Coronary artery (tissue), 2 donors: ENCODE results near the gene PDZK1IP1.

ENCODE experiments used
- DNase-seq: peaks from one replicate; pipeline ENCODE4 v3.0.0-alpha.2; 2017; ENCODE audit warnings: low spot score
- H3K27ac ChIP-seq, 2 donors: fragments of 200-600 bp; sonication (generic); one replicate each; pipeline ENCODE4 v1.5.1; 2016 to 2019
- H3K4me3 ChIP-seq: fragments of 200-600 bp; sonication (generic); 2 replicates; pipeline ENCODE4 v1.5.1; 2016; ENCODE audit warnings: mild to moderate bottlenecking, moderate library complexity
- TF ChIP-seq, protein P1 (sequence below): fragments of 200-600 bp; sonication (generic); IDR thresholded peaks from one replicate; pipeline ENCODE4 v1.5.1; 2019; ENCODE audit warnings: antibody characterized with exemption

The PDZK1IP1 gene

GRCh38 chr1:47223174-47223920 is 33.5 kb upstream of the PDZK1IP1 start:
- Histone ChIP-seq H3K27ac (no peak overlapping the region), H3K4me3 (no peak overlapping the region)
- TF ChIP-seq, protein P1, sequence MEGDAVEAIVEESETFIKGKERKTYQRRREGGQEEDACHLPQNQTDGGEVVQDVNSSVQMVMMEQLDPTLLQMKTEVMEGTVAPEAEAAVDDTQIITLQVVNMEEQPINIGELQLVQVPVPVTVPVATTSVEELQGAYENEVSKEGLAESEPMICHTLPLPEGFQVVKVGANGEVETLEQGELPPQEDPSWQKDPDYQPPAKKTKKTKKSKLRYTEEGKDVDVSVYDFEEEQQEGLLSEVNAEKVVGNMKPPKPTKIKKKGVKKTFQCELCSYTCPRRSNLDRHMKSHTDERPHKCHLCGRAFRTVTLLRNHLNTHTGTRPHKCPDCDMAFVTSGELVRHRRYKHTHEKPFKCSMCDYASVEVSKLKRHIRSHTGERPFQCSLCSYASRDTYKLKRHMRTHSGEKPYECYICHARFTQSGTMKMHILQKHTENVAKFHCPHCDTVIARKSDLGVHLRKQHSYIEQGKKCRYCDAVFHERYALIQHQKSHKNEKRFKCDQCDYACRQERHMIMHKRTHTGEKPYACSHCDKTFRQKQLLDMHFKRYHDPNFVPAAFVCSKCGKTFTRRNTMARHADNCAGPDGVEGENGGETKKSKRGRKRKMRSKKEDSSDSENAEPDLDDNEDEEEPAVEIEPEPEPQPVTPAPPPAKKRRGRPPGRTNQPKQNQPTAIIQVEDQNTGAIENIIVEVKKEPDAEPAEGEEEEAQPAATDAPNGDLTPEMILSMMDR: no peak
- DNase-seq: no peak

GRCh38 chr1:47222476-47222875 is 32.6 kb upstream of the PDZK1IP1 start:
- TF ChIP-seq, protein P1: no peak
- H3K4me3 ChIP-seq: no peak overlapping the region
- no peak overlapping the region for H3K27ac ChIP-seq
- no peak for DNase-seq

- no peak overlapping the region for H3K27ac ChIP-seq
- TF ChIP-seq, protein P1: no peak
- no peak for DNase-seq
- H3K4me3 ChIP-seq: no peak overlapping the region
Measured at GRCh38 chr1:47219590-47220220, 29.9 kb upstream of the PDZK1IP1 start.

- Histone ChIP-seq H3K27ac (no peak overlapping the region), H3K4me3 (no peak overlapping the region)
- no peak for DNase-seq
- TF ChIP-seq, protein P1: no peak
Measured at GRCh38 chr1:47219001-47219400, 29.2 kb upstream of the PDZK1IP1 start.

GRCh38 chr1:47216278-47217059 is 26.6 kb upstream of the PDZK1IP1 start:
- no peak for DNase-seq
- TF ChIP-seq, protein P1: no peak
- Histone ChIP-seq H3K27ac (no peak overlapping the region), H3K4me3 (no peak overlapping the region)

- Histone ChIP-seq H3K4me3 (no peak overlapping the region), H3K27ac (no peak overlapping the region)
- TF ChIP-seq, protein P1: no peak
- no peak for DNase-seq
Measured at GRCh38 chr1:47215713-47216112, 25.9 kb upstream of the PDZK1IP1 start.
